ENCODE data around the gene OCIAD2. TPM values are rescaled to one million over a fixed set of nuclear protein-coding genes. Genes with fewer than 3 reads are reported as not detected.

Gene OCIAD2
- total and polyA plus RNA-seq, 4 donors: 8.5 to 159 (median 26.5) TPM

DNA sequence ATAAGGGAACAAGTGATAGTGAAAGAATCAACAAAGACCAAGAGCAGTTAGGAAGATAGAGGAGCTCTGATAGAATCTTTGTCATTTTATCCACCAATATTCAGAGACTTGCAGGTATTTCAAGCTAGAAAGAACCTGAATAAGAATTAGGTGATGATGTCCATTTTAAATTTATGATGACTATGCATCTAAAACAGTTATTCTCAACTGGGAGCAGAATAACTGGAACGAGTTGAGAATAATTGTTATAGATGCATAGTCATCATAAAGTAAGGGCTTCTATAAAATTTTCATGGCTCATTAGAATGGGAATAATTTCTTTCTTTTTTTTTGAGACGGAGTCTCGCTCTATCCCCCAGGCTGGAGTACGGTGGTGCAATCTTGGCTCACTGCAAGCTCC is 69.9 kb downstream of the OCIAD2 start:
- Histone ChIP-seq H3K9ac (ENCODE audit: low read depth in 1 of 2, low read length in 2 of 2) (no peak overlapping the region), H3K4me1 (ENCODE audit: control insufficient read depth in 4 of 4, insufficient read depth in 4 of 4, low read length in 3 of 4) (peaks cover 1 to 26% (median 7%) of the 10 kb centered on the region in 4 donors), H3K9me3 (ENCODE audit: control insufficient read depth in 4 of 4, low read length in 3 of 4) (no peaks in the 10 kb centered on the region), H3K27me3 (ENCODE audit: control insufficient read depth in 4 of 4, insufficient read depth in 4 of 4, low read length in 3 of 4) (no peaks in the 10 kb centered on the region), H3K27ac (ENCODE audit: low read depth in 1 of 2, low read length in 2 of 2) (no peak overlapping the region), H3K4me3 (ENCODE audit: low read depth in 1 of 3, low read length in 3 of 3) (no peak overlapping the region), H3K36me3 (ENCODE audit: control insufficient read depth in 4 of 4, insufficient read depth in 3 of 4, low read depth in 1 of 4, low read length in 3 of 4) (peaks cover 6 to 30% (median 10%) of the 10 kb centered on the region in 4 donors)
- TF ChIP-seq FOXA1 (IDR thresholded peaks at IDR 0.05) (no peak), HNF4A (conservative IDR thresholded peaks at IDR 0.05) (no peak), RXRA (IDR thresholded peaks at IDR 0.05) (no peak), GABPA (IDR thresholded peaks at IDR 0.05 in 1 of 2, conservative IDR thresholded peaks at IDR 0.05 in 1 of 2) (no peak), JUND (IDR thresholded peaks at IDR 0.05) (no peak), FOXA2 (IDR thresholded peaks at IDR 0.05) (no peak), SP1 (IDR thresholded peaks at IDR 0.05) (no peak), TAF1 (conservative IDR thresholded peaks at IDR 0.05) (no peak), NR2F2 (IDR thresholded peaks at IDR 0.05) (no peak), EGR1 (IDR thresholded peaks at IDR 0.05; ENCODE audit: low read depth in 2 of 2) (no peak), YY1 (IDR thresholded peaks at IDR 0.05) (no peak), RAD21 (IDR thresholded peaks at IDR 0.05) (no peak), HNF4G (IDR thresholded peaks at IDR 0.05) (no peak)
- TF ChIP-seq, protein P1, sequence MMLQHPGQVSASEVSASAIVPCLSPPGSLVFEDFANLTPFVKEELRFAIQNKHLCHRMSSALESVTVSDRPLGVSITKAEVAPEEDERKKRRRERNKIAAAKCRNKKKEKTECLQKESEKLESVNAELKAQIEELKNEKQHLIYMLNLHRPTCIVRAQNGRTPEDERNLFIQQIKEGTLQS (IDR thresholded peaks at IDR 0.05): no peak
- TF ChIP-seq, protein P2, sequence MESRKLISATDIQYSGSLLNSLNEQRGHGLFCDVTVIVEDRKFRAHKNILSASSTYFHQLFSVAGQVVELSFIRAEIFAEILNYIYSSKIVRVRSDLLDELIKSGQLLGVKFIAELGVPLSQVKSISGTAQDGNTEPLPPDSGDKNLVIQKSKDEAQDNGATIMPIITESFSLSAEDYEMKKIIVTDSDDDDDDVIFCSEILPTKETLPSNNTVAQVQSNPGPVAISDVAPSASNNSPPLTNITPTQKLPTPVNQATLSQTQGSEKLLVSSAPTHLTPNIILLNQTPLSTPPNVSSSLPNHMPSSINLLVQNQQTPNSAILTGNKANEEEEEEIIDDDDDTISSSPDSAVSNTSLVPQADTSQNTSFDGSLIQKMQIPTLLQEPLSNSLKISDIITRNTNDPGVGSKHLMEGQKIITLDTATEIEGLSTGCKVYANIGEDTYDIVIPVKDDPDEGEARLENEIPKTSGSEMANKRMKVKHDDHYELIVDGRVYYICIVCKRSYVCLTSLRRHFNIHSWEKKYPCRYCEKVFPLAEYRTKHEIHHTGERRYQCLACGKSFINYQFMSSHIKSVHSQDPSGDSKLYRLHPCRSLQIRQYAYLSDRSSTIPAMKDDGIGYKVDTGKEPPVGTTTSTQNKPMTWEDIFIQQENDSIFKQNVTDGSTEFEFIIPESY (IDR thresholded peaks at IDR 0.05): no peak
- TF ChIP-seq, protein P3, sequence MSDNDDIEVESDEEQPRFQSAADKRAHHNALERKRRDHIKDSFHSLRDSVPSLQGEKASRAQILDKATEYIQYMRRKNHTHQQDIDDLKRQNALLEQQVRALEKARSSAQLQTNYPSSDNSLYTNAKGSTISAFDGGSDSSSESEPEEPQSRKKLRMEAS (IDR thresholded peaks at IDR 0.05): no peak
- TF ChIP-seq, protein P4, sequence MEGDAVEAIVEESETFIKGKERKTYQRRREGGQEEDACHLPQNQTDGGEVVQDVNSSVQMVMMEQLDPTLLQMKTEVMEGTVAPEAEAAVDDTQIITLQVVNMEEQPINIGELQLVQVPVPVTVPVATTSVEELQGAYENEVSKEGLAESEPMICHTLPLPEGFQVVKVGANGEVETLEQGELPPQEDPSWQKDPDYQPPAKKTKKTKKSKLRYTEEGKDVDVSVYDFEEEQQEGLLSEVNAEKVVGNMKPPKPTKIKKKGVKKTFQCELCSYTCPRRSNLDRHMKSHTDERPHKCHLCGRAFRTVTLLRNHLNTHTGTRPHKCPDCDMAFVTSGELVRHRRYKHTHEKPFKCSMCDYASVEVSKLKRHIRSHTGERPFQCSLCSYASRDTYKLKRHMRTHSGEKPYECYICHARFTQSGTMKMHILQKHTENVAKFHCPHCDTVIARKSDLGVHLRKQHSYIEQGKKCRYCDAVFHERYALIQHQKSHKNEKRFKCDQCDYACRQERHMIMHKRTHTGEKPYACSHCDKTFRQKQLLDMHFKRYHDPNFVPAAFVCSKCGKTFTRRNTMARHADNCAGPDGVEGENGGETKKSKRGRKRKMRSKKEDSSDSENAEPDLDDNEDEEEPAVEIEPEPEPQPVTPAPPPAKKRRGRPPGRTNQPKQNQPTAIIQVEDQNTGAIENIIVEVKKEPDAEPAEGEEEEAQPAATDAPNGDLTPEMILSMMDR (IDR thresholded peaks at IDR 0.05; ENCODE audit: low read depth, low read length, missing input control): no peak
- TF ChIP-seq, protein P5, sequence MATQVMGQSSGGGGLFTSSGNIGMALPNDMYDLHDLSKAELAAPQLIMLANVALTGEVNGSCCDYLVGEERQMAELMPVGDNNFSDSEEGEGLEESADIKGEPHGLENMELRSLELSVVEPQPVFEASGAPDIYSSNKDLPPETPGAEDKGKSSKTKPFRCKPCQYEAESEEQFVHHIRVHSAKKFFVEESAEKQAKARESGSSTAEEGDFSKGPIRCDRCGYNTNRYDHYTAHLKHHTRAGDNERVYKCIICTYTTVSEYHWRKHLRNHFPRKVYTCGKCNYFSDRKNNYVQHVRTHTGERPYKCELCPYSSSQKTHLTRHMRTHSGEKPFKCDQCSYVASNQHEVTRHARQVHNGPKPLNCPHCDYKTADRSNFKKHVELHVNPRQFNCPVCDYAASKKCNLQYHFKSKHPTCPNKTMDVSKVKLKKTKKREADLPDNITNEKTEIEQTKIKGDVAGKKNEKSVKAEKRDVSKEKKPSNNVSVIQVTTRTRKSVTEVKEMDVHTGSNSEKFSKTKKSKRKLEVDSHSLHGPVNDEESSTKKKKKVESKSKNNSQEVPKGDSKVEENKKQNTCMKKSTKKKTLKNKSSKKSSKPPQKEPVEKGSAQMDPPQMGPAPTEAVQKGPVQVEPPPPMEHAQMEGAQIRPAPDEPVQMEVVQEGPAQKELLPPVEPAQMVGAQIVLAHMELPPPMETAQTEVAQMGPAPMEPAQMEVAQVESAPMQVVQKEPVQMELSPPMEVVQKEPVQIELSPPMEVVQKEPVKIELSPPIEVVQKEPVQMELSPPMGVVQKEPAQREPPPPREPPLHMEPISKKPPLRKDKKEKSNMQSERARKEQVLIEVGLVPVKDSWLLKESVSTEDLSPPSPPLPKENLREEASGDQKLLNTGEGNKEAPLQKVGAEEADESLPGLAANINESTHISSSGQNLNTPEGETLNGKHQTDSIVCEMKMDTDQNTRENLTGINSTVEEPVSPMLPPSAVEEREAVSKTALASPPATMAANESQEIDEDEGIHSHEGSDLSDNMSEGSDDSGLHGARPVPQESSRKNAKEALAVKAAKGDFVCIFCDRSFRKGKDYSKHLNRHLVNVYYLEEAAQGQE (IDR thresholded peaks at IDR 0.05): no peak
- WGBS: over 99% methylated on average over 4 of the region's 4 CpGs
- DNase-seq (ENCODE audit: low spot score): no peak

Small RNAs within 50 kb of the gene (small RNA-seq; reads per million reads assigned to genes)
- gene AC020593.1: not detected
- gene RNU6-158P: not detected

Other genes with a start within 250 kb of the OCIAD2 start
- gene FRYL, start 126.5 kb downstream of the OCIAD2 start, total RNA-seq: 10 to 100 TPM; 37.1 to 79.0 TPM
- gene FRYL, start 126.5 kb downstream of the OCIAD2 start, polyA plus RNA-seq: 10 to 100 TPM in 1 of 2 donors, 1 to 10 TPM in 1; 5.3 to 17.2 TPM
- gene OCIAD1, start 75.7 kb downstream of the OCIAD2 start, total RNA-seq: 10 to 100 TPM; 52.4 to 64.9 TPM
- gene OCIAD1, start 75.7 kb downstream of the OCIAD2 start, polyA plus RNA-seq: 100 to 1,000 TPM; 100 to 114 TPM
- under 1 TPM in 1 of 2 donors, not detected in 1; 0.08 TPM for gene CWH43, start 79.5 kb upstream of the OCIAD2 start, total RNA-seq
- gene CWH43, start 79.5 kb upstream of the OCIAD2 start, polyA plus RNA-seq: under 1 TPM; 0.10 to 0.13 TPM